Endothelial cell (in vitro differentiated cells): ENCODE results near the gene ARG1. TPM values are rescaled to one million over a fixed set of nuclear protein-coding genes. Genes with fewer than 3 reads are reported as not detected.

Experiments
- DNase-seq: peaks from one replicate; pipeline ENCODE4 v3.0.0; 2021; ENCODE audit warnings: low spot score
- H3K27ac Mint-ChIP-seq: one replicate; pipeline ENCODE4 v1.8.0; 2021; ENCODE audit warnings: mixed read lengths, inconsistent platforms; ENCODE audit not compliant: unreplicated experiment
- H3K27me3 Mint-ChIP-seq: one replicate; pipeline ENCODE4 v1.8.0; 2021; ENCODE audit warnings: mild to moderate bottlenecking, moderate library complexity, mixed read lengths, inconsistent platforms; ENCODE audit not compliant: unreplicated experiment
- H3K36me3 Mint-ChIP-seq: one replicate; pipeline ENCODE4 v1.8.0; 2021; ENCODE audit warnings: mild to moderate bottlenecking, low read depth, mixed read lengths, inconsistent platforms; ENCODE audit not compliant: unreplicated experiment
- H3K4me1 Mint-ChIP-seq: one replicate; pipeline ENCODE4 v1.8.0; 2021; ENCODE audit warnings: mild to moderate bottlenecking, mixed read lengths, inconsistent platforms; ENCODE audit not compliant: unreplicated experiment
- H3K4me3 Mint-ChIP-seq: one replicate; pipeline ENCODE4 v1.8.0; 2021; ENCODE audit warnings: mild to moderate bottlenecking, mixed read lengths, inconsistent platforms; ENCODE audit not compliant: unreplicated experiment
- H3K9me3 Mint-ChIP-seq: one replicate; pipeline ENCODE4 v1.8.0; 2021; ENCODE audit warnings: mixed read lengths, inconsistent platforms; ENCODE audit not compliant: unreplicated experiment
- CTCF ChIP-seq: fragments of 200-600 bp; sonication (generic); IDR thresholded peaks from one replicate; pipeline ENCODE4 v1.5.0; 2021; ENCODE audit warnings: antibody characterized with exemption; ENCODE audit not compliant: unreplicated experiment
- total RNA-seq: library from RNA; stranded (reverse); fragmentation: NEBNext Ultra II Directional; extraction: Animal tissue kit (Norgen Biotek cat#: 25700); gene quantifications from one replicate; pipeline ENCODE4 v1.2.1, GENCODE V29; 2021; ENCODE audit not compliant: unreplicated experiment

ARG1 gene
- total RNA-seq, 1 donor from 2014 or later, result not detected

GRCh38 chr6:131551902-131552301, 21.1 kb upstream of the ARG1 start:
- Mint-ChIP-seq H3K4me3 (no peak overlapping the region), H3K9me3 (no peaks in the 10 kb centered on the region), H3K36me3 (no peaks in the 10 kb centered on the region), H3K27ac (no peak overlapping the region), H3K4me1 (no peaks in the 10 kb centered on the region), H3K27me3 (no peaks in the 10 kb centered on the region)
- DNase-seq, result no peak
- TF ChIP-seq CTCF, result no peak

GRCh38 chr6:131552572-131552971, 20.5 kb upstream of the ARG1 start:
- no peak overlapping the region for H3K4me3 Mint-ChIP-seq
- no peak overlapping the region for H3K27ac Mint-ChIP-seq
- no peak for TF ChIP-seq CTCF
- no peaks in the 10 kb centered on the region for H3K9me3 Mint-ChIP-seq
- no peaks in the 10 kb centered on the region for H3K27me3 Mint-ChIP-seq
- DNase-seq, result no peak
- H3K36me3 Mint-ChIP-seq, result no peaks in the 10 kb centered on the region
- H3K4me1 Mint-ChIP-seq, result no peaks in the 10 kb centered on the region

- no peak for TF ChIP-seq CTCF
- DNase-seq, result no peak
- no peaks in the 10 kb centered on the region for H3K27me3 Mint-ChIP-seq
- no peak overlapping the region for H3K4me3 Mint-ChIP-seq
- H3K4me1 Mint-ChIP-seq, result no peaks in the 10 kb centered on the region
- no peak overlapping the region for H3K27ac Mint-ChIP-seq
- no peaks in the 10 kb centered on the region for H3K9me3 Mint-ChIP-seq
- H3K36me3 Mint-ChIP-seq, result no peaks in the 10 kb centered on the region
These were observed 17.0 kb upstream of the ARG1 start for GRCh38 chr6:131555992-131556391.

GRCh38 chr6:131558922-131559321, 14.1 kb upstream of the ARG1 start:
- Mint-ChIP-seq H3K4me1 (no peaks in the 10 kb centered on the region), H3K27me3 (no peaks in the 10 kb centered on the region), H3K4me3 (no peak overlapping the region), H3K36me3 (no peaks in the 10 kb centered on the region), H3K27ac (no peak overlapping the region), H3K9me3 (no peaks in the 10 kb centered on the region)
- no peak for TF ChIP-seq CTCF
- no peak for DNase-seq

GRCh38 chr6:131561925-131562707, 10.9 kb upstream of the ARG1 start:
- no peaks in the 10 kb centered on the region for H3K27me3 Mint-ChIP-seq
- H3K9me3 Mint-ChIP-seq, result no peaks in the 10 kb centered on the region
- no peaks in the 10 kb centered on the region for H3K4me1 Mint-ChIP-seq
- no peak for TF ChIP-seq CTCF
- no peaks in the 10 kb centered on the region for H3K36me3 Mint-ChIP-seq
- no peak overlapping the region for H3K4me3 Mint-ChIP-seq
- H3K27ac Mint-ChIP-seq, result no peak overlapping the region
- no peak for DNase-seq
